Esophagus (tissue), 2 donors: Measurements from ENCODE around the gene SLC17A7. TPM values are rescaled to one million over a fixed set of nuclear protein-coding genes. Genes with fewer than 3 reads are reported as not detected.
A peak's percentile ranks its signal among the peaks of the same experiment; 100 is the strongest.

ENCODE experiments used
- H3K27ac ChIP-seq, 2 donors: one replicate each; pipeline ENCODE4 v1.5.1; 2013; ENCODE audit warnings: low read depth in 2 of 2, mild to moderate bottlenecking in 2 of 2, inconsistent platforms in 1 of 2, low read length in 1 of 2, moderate library complexity in 1 of 2
- H3K27me3 ChIP-seq, 2 donors: one replicate each; pipeline ENCODE4 v1.6.1; 2013; ENCODE audit warnings: low read length in 2 of 2, control low read depth in 1 of 2, mild to moderate bottlenecking in 1 of 2; ENCODE audit not compliant: insufficient read depth in 2 of 2, control insufficient read depth in 1 of 2
- H3K36me3 ChIP-seq, 2 donors: one replicate each; pipeline ENCODE4 v1.6.1; 2013; ENCODE audit warnings: low read length in 1 of 2; ENCODE audit not compliant: control insufficient read depth in 2 of 2, insufficient read depth in 2 of 2
- H3K4me1 ChIP-seq, 2 donors: one replicate each; pipeline ENCODE4 v1.6.1; 2013; ENCODE audit warnings: low read length in 1 of 2; ENCODE audit not compliant: control insufficient read depth in 2 of 2, insufficient read depth in 2 of 2
- H3K4me3 ChIP-seq, 2 donors: one replicate each; pipeline ENCODE4 v1.5.1; 2013; ENCODE audit warnings: low read length in 2 of 2, mild to moderate bottlenecking in 2 of 2, low read depth in 1 of 2, moderate library complexity in 1 of 2
- H3K9me3 ChIP-seq, 2 donors: one replicate each; pipeline ENCODE4 v1.6.1; 2013; ENCODE audit warnings: mild to moderate bottlenecking in 2 of 2, low read depth in 1 of 2, low read length in 1 of 2, moderate library complexity in 1 of 2; ENCODE audit not compliant: control insufficient read depth in 2 of 2, insufficient read depth in 1 of 2
- WGBS, 2 donors: extraction: QIAGEN DNeasy Blood & Tissue Kit; methylation state at CpG; one replicate each; pipeline ENCODE4 v1.1.7; 2013; 5-methylcytosine and 5-hydroxymethylcytosine counted together
- polyA plus RNA-seq, 2 donors: library from polyadenylated mRNA; stranded (reverse); fragments of 200-250 nt; gene quantifications; one replicate each; pipeline ENCODE4 v1.2.3, GENCODE V29; 2013
- donor health status: healthy with polysubstance abuse.
- donor health status: Bipolar disorder and iron deficiency.

SLC17A7 gene
- polyA plus RNA-seq, 2 donors = 0.28 to 0.29 TPM

GRCh38 chr19:49423071-49423984 lies 18.0 kb downstream of the SLC17A7 start, which contains the start of gene PTH2:
Gene PTH2, minus strand, starts transcription at chr19:49423441. Its CDS starts 102 bp downstream, at chr19:49423339.
- peaks cover 2 to 16% of the 10 kb centered on the region in 2 donors for H3K4me1 ChIP-seq
- peak within 1 kb of the TSS; percentile 5 to 10 for H3K4me3 ChIP-seq
- no peak within 1 kb of the TSS for H3K27ac ChIP-seq
- peaks cover 0 to 31% of the 10 kb centered on the region in 2 donors for H3K27me3 ChIP-seq
- no peaks in the 10 kb centered on the region for H3K9me3 ChIP-seq
- WGBS, 2 donors = 10 to 11% methylated on average over 42 of the region's 42 CpGs
- no peaks in the 10 kb centered on the region for H3K36me3 ChIP-seq

DNA sequence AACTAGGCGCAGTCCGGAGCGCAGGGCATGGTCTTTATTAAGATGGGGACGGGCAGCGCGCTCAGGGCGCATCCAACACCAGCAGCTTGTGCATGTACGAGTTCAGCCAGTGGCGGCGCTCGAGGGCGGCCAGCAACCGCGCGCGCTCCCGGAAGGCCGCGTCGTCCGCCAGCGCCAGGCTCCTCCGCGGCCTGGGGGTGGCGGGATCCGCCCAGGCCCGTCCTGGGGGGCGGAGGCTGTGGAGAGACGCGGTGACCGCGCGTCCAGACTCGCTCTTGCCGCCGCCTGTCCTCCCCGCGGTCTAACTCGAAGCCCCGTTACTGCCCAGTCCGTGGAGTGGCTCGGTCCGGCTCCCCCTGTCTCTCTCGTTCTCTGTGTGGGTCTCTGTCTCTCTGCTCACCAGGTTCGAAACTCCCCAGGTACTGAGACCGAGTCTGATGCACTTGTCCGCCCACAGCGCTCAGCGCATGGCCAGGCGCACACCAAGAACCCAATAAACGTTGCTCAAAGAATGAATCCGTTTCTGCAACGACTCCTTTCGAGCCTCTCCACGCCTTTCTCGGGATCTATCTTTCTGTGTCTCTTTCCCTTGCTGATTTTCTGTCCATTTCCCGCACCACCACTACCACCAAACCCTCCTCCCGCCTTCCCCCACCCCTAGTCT lies 18.8 kb downstream of the SLC17A7 start:
- no peaks in the 10 kb centered on the region for H3K36me3 ChIP-seq
- WGBS, 2 donors = 2 to 6% methylated on average over 48 to 58 of the region's 58 CpGs

GRCh38 chr19:49421878-49422202 lies 19.5 kb downstream of the SLC17A7 start:
- H3K27ac ChIP-seq = no peak overlapping the region
- H3K9me3 ChIP-seq = no peaks in the 10 kb centered on the region
- H3K4me3 ChIP-seq = no peak overlapping the region
- H3K4me1 ChIP-seq = peaks cover 2 to 12% of the 10 kb centered on the region in 2 donors
- peaks cover 0 to 27% of the 10 kb centered on the region in 2 donors for H3K27me3 ChIP-seq
- H3K36me3 ChIP-seq = no peaks in the 10 kb centered on the region
- WGBS, 2 donors = 25 to 33% methylated on average over 3 of the region's 3 CpGs

More for the DNA sequence above, 18.8 kb downstream of the SLC17A7 start:
- H3K4me1 ChIP-seq = peaks cover 2 to 12% of the 10 kb centered on the region in 2 donors
- peak overlapping the region; percentile 5 to 10 for H3K4me3 ChIP-seq
- no peak overlapping the region for H3K27ac ChIP-seq
- no peaks in the 10 kb centered on the region for H3K9me3 ChIP-seq
- peaks cover 0 to 30% of the 10 kb centered on the region in 2 donors for H3K27me3 ChIP-seq

DNA sequence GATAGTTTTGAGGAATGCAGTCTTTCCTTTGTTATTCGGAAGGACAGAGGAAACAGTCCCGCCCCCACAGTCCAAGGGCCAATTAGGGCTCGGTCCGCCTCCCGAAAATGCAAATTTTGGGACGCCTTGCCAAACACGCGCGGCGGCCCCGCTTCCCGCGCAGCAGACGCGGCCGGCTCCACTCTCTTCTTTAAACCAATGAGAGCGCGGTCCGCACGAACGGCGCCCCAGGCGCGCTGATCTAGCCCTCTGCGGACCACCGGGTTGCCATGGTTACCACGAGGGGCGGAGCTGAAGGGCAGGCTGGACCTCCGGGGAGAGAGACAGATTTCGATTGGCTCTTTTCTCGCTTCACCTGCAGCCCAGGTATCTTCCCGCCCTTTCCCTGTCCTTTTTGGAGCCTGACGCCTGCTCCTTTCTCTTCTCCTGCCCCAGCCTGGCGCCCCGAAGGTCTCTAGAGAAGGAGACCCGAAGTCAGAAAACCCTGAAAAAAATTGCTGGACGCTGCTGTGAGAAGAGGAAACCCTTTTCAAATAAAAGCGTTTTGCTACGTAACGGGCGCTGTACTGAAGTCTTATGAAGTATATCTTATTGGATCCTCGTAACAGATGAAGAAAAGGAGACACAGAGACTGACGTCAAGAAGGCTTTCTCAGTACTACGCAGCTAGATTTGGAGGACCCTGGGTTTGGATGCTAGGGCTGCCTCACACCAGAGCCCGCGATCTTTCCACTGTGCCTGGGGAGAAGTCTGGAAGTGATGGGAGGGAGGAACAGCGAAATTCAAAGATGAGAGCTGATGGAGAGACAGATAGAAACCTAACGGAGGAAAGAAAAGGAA lies 20.1 kb downstream of the SLC17A7 start:
- H3K27me3 ChIP-seq = peaks cover 0 to 27% of the 10 kb centered on the region in 2 donors
- peak overlapping the region; percentile 18 to 20 for H3K4me3 ChIP-seq
- H3K36me3 ChIP-seq = no peaks in the 10 kb centered on the region
- 9% methylated on average over 47 to 48 of the region's 48 CpGs for WGBS, 2 donors
- no peak overlapping the region for H3K27ac ChIP-seq
- peaks cover 2 to 12% of the 10 kb centered on the region in 2 donors for H3K4me1 ChIP-seq
- H3K9me3 ChIP-seq = no peaks in the 10 kb centered on the region

DNA sequence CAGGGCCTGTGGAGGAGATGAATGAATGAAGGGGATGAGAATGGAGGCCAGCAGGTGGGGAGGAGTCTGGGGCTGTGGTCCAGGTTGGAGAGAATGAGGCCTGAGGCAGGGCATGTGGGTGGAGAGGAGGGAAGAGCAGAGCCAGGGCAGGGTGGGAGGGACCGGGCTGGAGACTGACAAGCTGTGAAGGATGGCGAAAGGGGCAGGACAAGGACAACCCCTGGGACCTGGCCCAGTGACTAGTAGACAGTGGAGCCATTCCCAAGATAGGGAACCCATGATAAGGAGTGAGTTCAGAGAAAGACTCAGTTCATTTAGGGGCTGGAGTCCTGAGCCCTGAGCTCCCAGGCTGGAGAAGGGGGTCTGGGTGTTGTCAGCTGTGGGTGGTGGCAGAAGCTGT lies 21.1 kb downstream of the SLC17A7 start:
- Histone ChIP-seq H3K4me3 (no peak overlapping the region), H3K4me1 (peaks cover 2 to 10% of the 10 kb centered on the region in 2 donors), H3K9me3 (no peaks in the 10 kb centered on the region), H3K27me3 (peaks cover 0 to 25% of the 10 kb centered on the region in 2 donors), H3K27ac (no peak overlapping the region), H3K36me3 (no peaks in the 10 kb centered on the region)
- whole genome bisulfite sequencing, 2 donors = 73 to 94% methylated on average over 2 of the region's 2 CpGs

DNA sequence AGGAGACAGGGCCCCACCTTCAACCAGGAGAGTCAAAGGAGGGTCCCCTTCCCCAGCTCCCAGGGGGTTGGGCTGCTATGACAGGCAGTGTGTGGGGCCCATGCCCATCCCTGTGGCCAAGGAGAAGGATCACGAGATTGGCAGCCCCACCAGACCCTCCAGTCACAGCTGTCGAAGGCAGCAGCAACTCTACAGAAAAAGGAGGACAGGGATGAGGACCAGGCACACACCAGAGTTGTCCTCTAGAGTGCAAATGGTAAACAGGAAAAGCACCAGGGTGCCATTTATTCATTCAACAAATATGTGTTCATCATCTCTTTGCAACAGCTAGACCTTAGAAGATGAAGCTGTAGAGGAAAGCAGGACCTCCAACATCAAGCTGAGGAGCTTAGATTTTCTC lies 22.2 kb downstream of the SLC17A7 start:
- Histone ChIP-seq H3K9me3 (no peaks in the 10 kb centered on the region), H3K4me1 (peaks cover 2 to 10% of the 10 kb centered on the region in 2 donors), H3K27me3 (peaks cover 0 to 19% of the 10 kb centered on the region in 2 donors), H3K36me3 (no peaks in the 10 kb centered on the region), H3K4me3 (no peak overlapping the region), H3K27ac (no peak overlapping the region)
- 76 to 77% methylated on average over 2 of the region's 2 CpGs for WGBS, 2 donors

GRCh38 chr19:49418511-49418910 lies 22.8 kb downstream of the SLC17A7 start:
- 77 to 79% methylated on average over 5 of the region's 5 CpGs for WGBS, 2 donors
- peaks cover 0 to 16% of the 10 kb centered on the region in 2 donors for H3K27me3 ChIP-seq
- H3K36me3 ChIP-seq = no peaks in the 10 kb centered on the region

GRCh38 chr19:49417088-49417487 lies 24.2 kb downstream of the SLC17A7 start:
- Histone ChIP-seq H3K4me1 (peaks cover 0 to 4% of the 10 kb centered on the region in 2 donors), H3K36me3 (no peaks in the 10 kb centered on the region), H3K27me3 (peaks cover 0 to 2% of the 10 kb centered on the region in 2 donors), H3K9me3 (no peaks in the 10 kb centered on the region), H3K4me3 (no peak overlapping the region), H3K27ac (no peak overlapping the region)
- 59 to 62% methylated on average over 7 of the region's 7 CpGs for WGBS, 2 donors

More at GRCh38 chr19:49418511-49418910, 22.8 kb downstream of the SLC17A7 start:
- Histone ChIP-seq H3K9me3 (no peaks in the 10 kb centered on the region), H3K4me1 (peaks cover 2 to 10% of the 10 kb centered on the region in 2 donors), H3K27ac (no peak overlapping the region), H3K4me3 (no peak overlapping the region)

GRCh38 chr19:49415810-49416200 lies 25.5 kb downstream of the SLC17A7 start:
- H3K4me3 ChIP-seq = no peak overlapping the region
- no peaks in the 10 kb centered on the region for H3K36me3 ChIP-seq
- no peaks in the 10 kb centered on the region for H3K27me3 ChIP-seq
- WGBS, 2 donors = 75 to 76% methylated on average over 2 of the region's 2 CpGs
- H3K9me3 ChIP-seq = no peaks in the 10 kb centered on the region
- H3K27ac ChIP-seq = no peak overlapping the region
- no peaks in the 10 kb centered on the region for H3K4me1 ChIP-seq
